AG10803 (cell line): ENCODE data around the gene CD69.

Experiments
- DNase-seq: peaks from one replicate; pipeline ENCODE4 v3.0.0; 2010; ENCODE audit warnings: low read depth
- H3K4me3 ChIP-seq: 2 replicates; pipeline ENCODE4 v1.5.1; 2011; ENCODE audit warnings: mild to moderate bottlenecking, low read length, control low read depth
- CTCF ChIP-seq: conservative IDR thresholded peaks from 2 replicates; pipeline ENCODE4 v1.5.1; 2011; ENCODE audit warnings: mild to moderate bottlenecking, low read length, control low read depth, inconsistent platforms

Gene CD69

GRCh38 chr12:9760699-9761418 is at the start of gene CD69:
TSS of gene CD69 (minus strand) at chr12:9760901. CDS start at chr12:9760820, 81 bp downstream.
- TF ChIP-seq CTCF, result no peak
- H3K4me3 ChIP-seq, result no peak within 1 kb of the TSS
- DNase-seq, result no peak

- TF ChIP-seq CTCF, result no peak
- no peak for DNase-seq
- no peak overlapping the region for H3K4me3 ChIP-seq
Measured at GRCh38 chr12:9809866-9810265, 49.2 kb upstream of the CD69 start.

- TF ChIP-seq CTCF, result no peak
- no peak for DNase-seq
- H3K4me3 ChIP-seq, result no peak overlapping the region
Measured at GRCh38 chr12:9809338-9809737, 48.6 kb upstream of the CD69 start.

GRCh38 chr12:9808504-9808903 is 47.8 kb upstream of the CD69 start:
- no peak for TF ChIP-seq CTCF
- no peak for DNase-seq
- H3K4me3 ChIP-seq, result no peak overlapping the region

- no peak for DNase-seq
- no peak for TF ChIP-seq CTCF
- H3K4me3 ChIP-seq, result no peak overlapping the region
Measured at GRCh38 chr12:9806714-9807113, 46.0 kb upstream of the CD69 start.

- no peak for DNase-seq
- no peak for TF ChIP-seq CTCF
- no peak overlapping the region for H3K4me3 ChIP-seq
Measured at GRCh38 chr12:9805883-9806282, 45.2 kb upstream of the CD69 start.

GRCh38 chr12:9799961-9800360 is 39.3 kb upstream of the CD69 start:
- no peak for DNase-seq
- no peak overlapping the region for H3K4me3 ChIP-seq
- no peak for TF ChIP-seq CTCF
